Erythroblast (primary cell): ENCODE data around the gene SPACA9.

Source experiments
- GATA1 ChIP-seq: IDR thresholded peaks from 2 replicates; pipeline ENCODE4 v1.6.1; 2011; ENCODE audit warnings: low read depth, mild to moderate bottlenecking, control low read depth, low read length, moderate library complexity
- POLR2A ChIP-seq: IDR thresholded peaks from 2 replicates; pipeline ENCODE4 v1.6.1; 2011; ENCODE audit warnings: mild to moderate bottlenecking, low read length

DNA sequence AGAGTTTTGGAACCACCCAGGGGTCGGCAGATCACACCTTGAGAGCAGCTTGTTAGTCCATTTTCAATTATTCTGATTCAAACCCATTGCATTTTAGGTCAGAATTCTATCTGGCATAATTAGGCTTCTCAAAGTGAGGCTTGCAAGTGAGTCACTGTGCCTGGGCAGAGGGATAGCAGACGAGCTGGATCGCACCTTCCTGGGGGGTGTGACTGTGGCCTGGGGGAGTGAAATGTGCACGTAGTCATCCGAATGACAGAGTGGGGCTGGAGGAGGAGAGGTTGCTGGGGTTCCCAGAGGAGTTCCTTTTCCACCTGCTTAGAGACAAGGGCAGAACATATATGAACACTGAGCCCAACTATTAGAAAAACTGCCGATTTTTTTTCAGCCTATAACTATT lies 31.7 kb downstream of the SPACA9 start:
- no peak for TF ChIP-seq POLR2A
- no peak for TF ChIP-seq GATA1
